A673 (cell line): ENCODE measurements around the gene MAGI1. TPM values are rescaled to one million over a fixed set of nuclear protein-coding genes. Genes with fewer than 3 reads are reported as not detected.

Source experiments
- BruUV-seq: library from RNA; stranded (reverse); fragments of 400-500 nt; replicated peaks from 2 replicates; lab custom pipeline; 2021; lab: Mats Ljungman, UMichigan
- CTCF ChIA-PET: fragments of 300-600 bp; sonication (Branson Sonifier 250); formaldehyde crosslinking; loops from one replicate; lab custom pipeline; 2022; ENCODE audit warnings: antibody characterized with exemption; lab: Charles Lee
- POLR2A ChIA-PET: fragments of 300-600 bp; sonication (Branson Sonifier 250); formaldehyde crosslinking; loops from one replicate; lab custom pipeline; 2022; ENCODE audit warnings: antibody characterized with exemption; ENCODE audit not compliant: low non-redundant PET; lab: Charles Lee
- DNase-seq: peaks from one replicate; pipeline ENCODE4 v3.0.0-alpha.2; 2015; ENCODE audit warnings: low spot score
- H3K27ac ChIP-seq: fragments of 200-600 bp; sonication (generic); 2 replicates; pipeline ENCODE4 v1.5.1; 2016; ENCODE audit warnings: mixed run types, low read depth, mild to moderate bottlenecking, mixed read lengths, antibody characterized with exemption, low read length; ENCODE audit not compliant: poor library complexity, severe bottlenecking
- H3K27me3 ChIP-seq: fragments of 200-600 bp; sonication (generic); replicated peaks from 2 replicates; pipeline ENCODE4 v1.6.1; 2017; ENCODE audit warnings: mixed run types, low read depth, mild to moderate bottlenecking, mixed read lengths, antibody characterized with exemption, low read length; ENCODE audit not compliant: insufficient read depth, poor library complexity
- H3K36me3 ChIP-seq: fragments of 200-600 bp; sonication (generic); 2 replicates; pipeline ENCODE4 v1.6.1; 2016; ENCODE audit warnings: mixed run types, mild to moderate bottlenecking, mixed read lengths, antibody characterized with exemption, low read length; ENCODE audit not compliant: insufficient read depth, poor library complexity, severe bottlenecking
- H3K4me1 ChIP-seq: fragments of 200-600 bp; sonication (generic); 2 replicates; pipeline ENCODE4 v1.6.1; 2017; ENCODE audit warnings: mixed run types, mild to moderate bottlenecking, mixed read lengths, antibody characterized with exemption, low read length; ENCODE audit not compliant: insufficient read depth, poor library complexity, severe bottlenecking
- H3K4me3 ChIP-seq: fragments of 200-600 bp; sonication (generic); 2 replicates; pipeline ENCODE4 v1.5.1; 2016; ENCODE audit warnings: low read depth, mixed run types, mild to moderate bottlenecking, mixed read lengths, low read length; ENCODE audit not compliant: poor library complexity, severe bottlenecking
- H3K9me3 ChIP-seq: fragments of 200-600 bp; sonication (generic); 2 replicates; pipeline ENCODE4 v1.6.1; 2016; ENCODE audit warnings: mixed run types, low read depth, mild to moderate bottlenecking, mixed read lengths, antibody characterized with exemption, low read length; ENCODE audit not compliant: poor library complexity, severe bottlenecking
- EZH2 ChIP-seq: fragments of 200-600 bp; sonication (generic); IDR thresholded peaks from 2 replicates; pipeline ENCODE4 v1.6.1; 2017; ENCODE audit warnings: borderline replicate concordance, low read depth, mild to moderate bottlenecking, mixed read lengths, antibody characterized with exemption, low read length; ENCODE audit not compliant: poor library complexity, severe bottlenecking
- intact Hi-C: fragments of 100-400 bp; cut with micrococcal nuclease; formaldehyde crosslinking; loops from one replicate; pipeline ENCODE4 v1.10.0; 2022; ENCODE audit not compliant: unreplicated experiment
- total RNA-seq: library from RNA; stranded (reverse); gene quantifications from 2 replicates; pipeline ENCODE4 v1.2.3, GENCODE V29; 2021
- TF ChIP-seq, protein P1 (sequence below): fragments of 300-800, 200-600 bp; sonication (generic); conservative IDR thresholded peaks from 2 replicates; pipeline ENCODE4 v1.5.1; 2017; ENCODE audit warnings: low read depth, mild to moderate bottlenecking, antibody characterized with exemption, low read length, moderate library complexity, mixed read lengths

The MAGI1 gene
- total RNA-seq, 1 experiment from 2014 or later = 30.5 TPM

DNA sequence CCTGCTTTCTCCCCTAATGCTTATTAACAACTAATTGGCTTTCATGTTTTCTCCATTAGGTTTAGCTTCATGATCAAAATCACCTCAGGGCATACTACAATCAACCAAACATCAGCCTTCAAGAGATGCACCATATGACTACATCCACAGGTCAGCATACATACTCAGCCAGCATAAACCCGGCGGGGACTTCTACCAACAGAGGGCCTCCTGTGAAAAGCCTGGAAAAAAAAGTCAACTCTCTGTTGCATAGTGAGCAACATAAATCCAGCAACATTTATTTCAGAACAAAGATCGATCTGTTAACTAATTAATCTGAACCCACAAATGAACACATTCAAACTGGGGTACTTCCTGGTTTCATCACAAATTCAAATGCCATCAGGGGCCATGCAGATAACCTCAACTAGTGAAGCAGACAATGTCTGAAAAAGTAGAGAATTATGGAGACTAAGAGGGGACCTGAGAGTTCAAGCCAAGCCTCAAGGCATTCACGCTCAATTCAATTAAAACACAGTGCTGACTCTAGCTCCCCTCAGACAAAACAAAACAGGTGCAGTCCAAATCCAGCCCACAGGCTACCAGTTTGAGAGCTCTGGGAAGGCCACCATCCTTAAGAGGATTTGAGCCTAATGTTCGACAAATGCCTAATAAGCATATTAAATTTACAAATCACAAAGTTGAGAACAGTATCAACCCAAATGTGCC lies 124.5 kb downstream of the MAGI1 start:
- TF ChIP-seq EZH2 = no peak
- TF ChIP-seq, protein P1, sequence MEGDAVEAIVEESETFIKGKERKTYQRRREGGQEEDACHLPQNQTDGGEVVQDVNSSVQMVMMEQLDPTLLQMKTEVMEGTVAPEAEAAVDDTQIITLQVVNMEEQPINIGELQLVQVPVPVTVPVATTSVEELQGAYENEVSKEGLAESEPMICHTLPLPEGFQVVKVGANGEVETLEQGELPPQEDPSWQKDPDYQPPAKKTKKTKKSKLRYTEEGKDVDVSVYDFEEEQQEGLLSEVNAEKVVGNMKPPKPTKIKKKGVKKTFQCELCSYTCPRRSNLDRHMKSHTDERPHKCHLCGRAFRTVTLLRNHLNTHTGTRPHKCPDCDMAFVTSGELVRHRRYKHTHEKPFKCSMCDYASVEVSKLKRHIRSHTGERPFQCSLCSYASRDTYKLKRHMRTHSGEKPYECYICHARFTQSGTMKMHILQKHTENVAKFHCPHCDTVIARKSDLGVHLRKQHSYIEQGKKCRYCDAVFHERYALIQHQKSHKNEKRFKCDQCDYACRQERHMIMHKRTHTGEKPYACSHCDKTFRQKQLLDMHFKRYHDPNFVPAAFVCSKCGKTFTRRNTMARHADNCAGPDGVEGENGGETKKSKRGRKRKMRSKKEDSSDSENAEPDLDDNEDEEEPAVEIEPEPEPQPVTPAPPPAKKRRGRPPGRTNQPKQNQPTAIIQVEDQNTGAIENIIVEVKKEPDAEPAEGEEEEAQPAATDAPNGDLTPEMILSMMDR = peak; percentile 33; the same call in 1 of the 2 replicates
- no TSS peak for BruUV-seq

DNA sequence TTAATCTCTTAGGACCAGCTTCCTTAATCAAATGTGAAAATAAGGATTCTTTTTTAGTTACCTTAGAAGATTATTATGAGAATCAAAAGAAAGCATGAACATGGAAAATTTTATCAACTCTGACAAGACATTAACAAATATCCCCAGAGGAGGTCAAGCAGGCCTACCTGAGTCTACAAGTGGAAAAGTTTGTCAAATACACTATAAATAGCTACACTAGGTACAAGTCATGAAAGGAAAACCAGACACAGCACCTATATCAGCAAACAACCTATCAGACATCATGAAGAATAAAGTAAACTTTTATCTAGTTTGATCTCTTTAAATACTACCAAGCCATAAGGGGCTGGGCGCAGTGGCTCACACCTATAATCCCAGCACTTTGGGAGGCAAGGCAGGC lies 126.1 kb downstream of the MAGI1 start:
- Histone ChIP-seq H3K27ac (no peak overlapping the region), H3K27me3 (no peaks in the 10 kb centered on the region), H3K9me3 (peaks cover 6% of the 10 kb centered on the region), H3K4me1 (no peaks in the 10 kb centered on the region), H3K4me3 (no peak overlapping the region), H3K36me3 (no peaks in the 10 kb centered on the region)
- no peak for DNase-seq
- ChIA-PET POLR2A (no interaction called here), CTCF (no interaction called here)
- intact Hi-C loops = loop anchor here (5.0 kb wide), 1 partner anchor 125 kb away; no protein-coding TSS in a partner anchor
- no TSS peak for BruUV-seq
- TF ChIP-seq, protein P1 = no peak
- no peak for TF ChIP-seq EZH2

More for the DNA sequence above, 124.5 kb downstream of the MAGI1 start:
- H3K4me1 ChIP-seq = no peaks in the 10 kb centered on the region
- peak; percentile 31 for DNase-seq
- ChIA-PET CTCF (interaction anchor here (1.3 kb wide), 1 partner anchor 103 kb away, joined by 6 read pairs; no protein-coding TSS in a partner anchor), POLR2A (no interaction called here)
- intact Hi-C loops = loop anchor here (5.0 kb wide), 1 partner anchor 127 kb away; no protein-coding TSS in a partner anchor
- no peaks in the 10 kb centered on the region for H3K27me3 ChIP-seq
- H3K36me3 ChIP-seq = no peaks in the 10 kb centered on the region
- H3K4me3 ChIP-seq = no peak overlapping the region
- H3K27ac ChIP-seq = no peak overlapping the region
- peaks cover 6% of the 10 kb centered on the region for H3K9me3 ChIP-seq

GRCh38 chr3:65908588-65908987 lies 130.1 kb downstream of the MAGI1 start:
- CTCF ChIA-PET = no interaction called here
- no TSS peak for BruUV-seq
- Histone ChIP-seq H3K9me3 (no peaks in the 10 kb centered on the region), H3K4me1 (peaks cover 7% of the 10 kb centered on the region), H3K36me3 (no peaks in the 10 kb centered on the region), H3K27ac (no peak overlapping the region), H3K4me3 (no peak overlapping the region), H3K27me3 (no peaks in the 10 kb centered on the region)
- TF ChIP-seq, protein P1 = no peak
- TF ChIP-seq EZH2 = no peak
- no peak for DNase-seq
- POLR2A ChIA-PET = no interaction called here
- intact Hi-C loops = no loop called here
